Mesothelial cell of epicardium (in vitro differentiated cells): ENCODE results near the gene CCDC117. TPM values are rescaled to one million over a fixed set of nuclear protein-coding genes. Genes with fewer than 3 reads are reported as not detected.
"Not testable (repeated sequence)": the region's sequence is repeated elsewhere in the genome, so short reads cannot be mapped to it uniquely, and the experiment has no call there.

Source experiments
- DNase-seq, 2 experiments: peaks; one replicate each; pipeline ENCODE4 v3.0.0; 2021; ENCODE audit warnings: low spot score in 2 of 2; ENCODE audit not compliant: unreplicated experiment in 2 of 2
- H3K27ac Mint-ChIP-seq: 2 replicates; pipeline ENCODE4 v1.8.0; 2021; ENCODE audit warnings: mixed read lengths
- H3K27me3 Mint-ChIP-seq: 2 replicates; pipeline ENCODE4 v1.8.0; 2021; ENCODE audit warnings: low read depth, mixed read lengths
- H3K36me3 Mint-ChIP-seq: 2 replicates; pipeline ENCODE4 v1.8.0; 2021; ENCODE audit warnings: mixed read lengths
- H3K4me1 Mint-ChIP-seq: 2 replicates; pipeline ENCODE4 v1.8.0; 2021; ENCODE audit warnings: mixed read lengths
- H3K4me3 Mint-ChIP-seq: 2 replicates; pipeline ENCODE4 v1.8.0; 2021; ENCODE audit warnings: mild to moderate bottlenecking, moderate library complexity, mixed read lengths
- H3K9me3 Mint-ChIP-seq: 2 replicates; pipeline ENCODE4 v1.8.0; 2021; ENCODE audit warnings: mixed read lengths
- total RNA-seq: library from RNA; stranded (reverse); gene quantifications from 3 replicates; pipeline ENCODE4 v1.2.1, GENCODE V29; 2021
- TF ChIP-seq, protein P1 (sequence below): fragments of 200-600 bp; sonication (generic); IDR thresholded peaks from one replicate; pipeline ENCODE4 v1.5.0; 2021; ENCODE audit warnings: antibody characterized with exemption; ENCODE audit not compliant: unreplicated experiment

The CCDC117 gene
- total RNA-seq, 1 donor from 2014 or later = 22.8 TPM

DNA sequence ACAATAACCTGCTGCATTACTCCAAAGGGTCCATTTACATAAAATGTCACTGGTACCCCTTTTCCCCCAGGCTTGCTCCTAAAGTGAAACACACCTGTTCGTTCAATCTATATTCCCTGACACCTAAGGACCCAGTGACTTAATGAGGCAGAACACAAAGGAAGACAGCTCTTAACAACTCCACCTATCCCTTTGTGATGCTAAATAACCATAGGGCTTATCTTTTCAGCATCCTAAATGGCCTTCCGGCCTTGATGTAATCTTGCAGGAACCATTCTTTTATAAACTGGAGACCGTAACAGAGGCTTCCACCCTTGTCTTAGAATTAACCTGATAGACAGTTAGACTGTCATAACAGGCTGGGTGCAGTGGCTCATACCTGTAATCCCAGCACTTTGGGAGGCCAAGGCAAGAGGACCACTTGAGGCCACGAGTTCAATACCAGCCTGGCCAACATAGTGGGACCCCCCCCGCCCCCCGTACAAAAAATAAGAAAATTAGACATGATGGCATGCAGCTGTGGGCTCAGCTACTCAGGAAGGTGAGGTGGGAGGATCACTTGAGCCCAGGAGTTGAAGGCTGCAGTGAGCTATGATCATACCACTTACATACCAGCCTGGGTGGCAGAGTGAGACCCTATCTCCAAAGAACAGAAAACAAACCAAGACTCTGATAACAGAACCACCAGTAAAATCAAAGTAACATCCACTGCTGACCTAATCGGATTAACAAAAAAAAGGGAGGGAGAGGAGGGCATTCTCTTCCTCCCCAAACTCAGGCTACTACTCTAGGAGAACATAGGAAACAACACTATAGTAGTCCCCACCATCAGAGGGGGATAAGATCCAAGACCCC lies 36.0 kb upstream of the CCDC117 start:
- Mint-ChIP-seq H3K4me3 (no peak overlapping the region), H3K27ac (no peak overlapping the region)

DNA sequence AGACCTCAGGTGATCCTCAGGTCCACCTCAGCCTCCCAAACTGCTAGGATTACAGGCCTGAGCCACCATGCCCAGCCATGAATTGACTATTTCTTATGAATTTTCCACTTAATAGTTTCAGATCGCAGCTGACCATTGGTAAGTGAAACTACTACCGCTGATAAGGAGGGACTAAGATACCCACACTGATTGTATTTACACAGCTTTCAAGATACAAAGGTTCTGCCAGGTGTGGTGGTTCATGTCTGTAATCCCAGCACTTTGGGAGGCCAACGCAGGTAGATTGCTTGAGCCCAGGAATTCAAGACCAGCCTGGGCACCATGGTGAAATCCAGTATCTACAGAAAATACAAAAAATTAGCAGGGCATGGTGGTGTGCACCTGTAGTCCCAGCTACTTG lies 34.8 kb upstream of the CCDC117 start:
- Mint-ChIP-seq H3K4me3 (no peak overlapping the region), H3K27ac (no peak overlapping the region), H3K4me1 (peaks cover 7% of the 10 kb centered on the region), H3K36me3 (peaks cover 8% of the 10 kb centered on the region), H3K9me3 (no peaks in the 10 kb centered on the region), H3K27me3 (no peaks in the 10 kb centered on the region)
- DNase-seq = no peak
- TF ChIP-seq, protein P1, sequence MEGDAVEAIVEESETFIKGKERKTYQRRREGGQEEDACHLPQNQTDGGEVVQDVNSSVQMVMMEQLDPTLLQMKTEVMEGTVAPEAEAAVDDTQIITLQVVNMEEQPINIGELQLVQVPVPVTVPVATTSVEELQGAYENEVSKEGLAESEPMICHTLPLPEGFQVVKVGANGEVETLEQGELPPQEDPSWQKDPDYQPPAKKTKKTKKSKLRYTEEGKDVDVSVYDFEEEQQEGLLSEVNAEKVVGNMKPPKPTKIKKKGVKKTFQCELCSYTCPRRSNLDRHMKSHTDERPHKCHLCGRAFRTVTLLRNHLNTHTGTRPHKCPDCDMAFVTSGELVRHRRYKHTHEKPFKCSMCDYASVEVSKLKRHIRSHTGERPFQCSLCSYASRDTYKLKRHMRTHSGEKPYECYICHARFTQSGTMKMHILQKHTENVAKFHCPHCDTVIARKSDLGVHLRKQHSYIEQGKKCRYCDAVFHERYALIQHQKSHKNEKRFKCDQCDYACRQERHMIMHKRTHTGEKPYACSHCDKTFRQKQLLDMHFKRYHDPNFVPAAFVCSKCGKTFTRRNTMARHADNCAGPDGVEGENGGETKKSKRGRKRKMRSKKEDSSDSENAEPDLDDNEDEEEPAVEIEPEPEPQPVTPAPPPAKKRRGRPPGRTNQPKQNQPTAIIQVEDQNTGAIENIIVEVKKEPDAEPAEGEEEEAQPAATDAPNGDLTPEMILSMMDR = no peak

More for the DNA sequence above, 36.0 kb upstream of the CCDC117 start:
- DNase-seq = no peak
- H3K27me3 Mint-ChIP-seq = no peaks in the 10 kb centered on the region
- peaks cover 2% of the 10 kb centered on the region for H3K4me1 Mint-ChIP-seq
- TF ChIP-seq, protein P1 = no peak
- peaks cover 8% of the 10 kb centered on the region for H3K36me3 Mint-ChIP-seq
- no peaks in the 10 kb centered on the region for H3K9me3 Mint-ChIP-seq

DNA sequence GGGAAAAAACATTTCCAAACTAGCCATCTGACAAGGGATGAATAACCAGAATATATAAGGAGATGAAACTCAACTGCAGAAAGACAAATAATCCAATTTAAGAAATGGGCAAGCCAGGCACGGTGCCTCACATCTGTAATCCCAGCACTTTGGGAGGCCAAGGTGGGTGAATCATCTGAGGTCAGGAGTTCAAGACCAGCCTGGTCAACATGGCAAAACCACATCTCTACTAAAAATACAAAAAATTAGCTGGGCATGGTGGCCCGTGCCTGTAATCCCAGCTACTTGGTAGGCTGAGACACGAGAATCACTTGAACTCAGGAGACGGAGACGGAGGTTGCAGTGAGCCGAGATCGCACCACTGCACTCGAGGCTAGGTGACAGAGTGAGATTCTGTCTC lies 33.6 kb upstream of the CCDC117 start:
- not testable (repeated sequence) for H3K36me3 Mint-ChIP-seq, H3K27ac Mint-ChIP-seq, DNase-seq, H3K4me3 Mint-ChIP-seq, H3K9me3 Mint-ChIP-seq, H3K27me3 Mint-ChIP-seq
- peaks cover 18% of the 10 kb centered on the region for H3K4me1 Mint-ChIP-seq

DNA sequence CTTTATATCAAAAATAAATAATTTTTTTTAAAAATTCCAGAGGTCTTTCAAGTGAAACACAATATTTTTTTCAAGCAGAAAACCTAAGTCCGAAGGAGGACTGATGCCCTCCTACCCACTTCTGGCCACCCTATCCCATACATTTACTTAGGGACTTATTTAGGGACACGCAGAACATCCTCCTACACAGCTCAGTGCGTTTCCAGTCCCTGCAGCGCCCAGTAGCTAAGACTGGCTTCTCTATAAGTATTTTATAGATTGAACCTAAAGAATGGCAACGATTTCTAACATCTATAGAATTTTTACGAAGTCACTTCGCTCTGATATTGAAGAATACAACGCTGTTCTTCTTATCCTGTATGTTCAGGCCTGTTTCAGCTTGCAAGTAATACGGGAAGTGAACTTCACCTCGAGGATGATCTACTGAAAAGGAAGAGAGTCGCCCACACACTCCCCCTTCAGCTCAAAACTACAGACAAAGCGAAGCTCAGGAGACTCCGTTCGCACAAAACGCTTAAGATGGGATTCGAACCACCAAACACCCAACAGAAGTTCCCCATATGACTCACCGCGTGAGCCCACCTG lies 31.2 kb upstream of the CCDC117 start:
- no peak for DNase-seq
- peak overlapping the region; percentile 91 for H3K27ac Mint-ChIP-seq
- H3K36me3 Mint-ChIP-seq = peaks cover 11% of the 10 kb centered on the region
- peaks cover 18% of the 10 kb centered on the region for H3K4me1 Mint-ChIP-seq
- H3K4me3 Mint-ChIP-seq = peak overlapping the region; percentile 79
- TF ChIP-seq, protein P1 = no peak
- no peaks in the 10 kb centered on the region for H3K9me3 Mint-ChIP-seq
- H3K27me3 Mint-ChIP-seq = no peaks in the 10 kb centered on the region

DNA sequence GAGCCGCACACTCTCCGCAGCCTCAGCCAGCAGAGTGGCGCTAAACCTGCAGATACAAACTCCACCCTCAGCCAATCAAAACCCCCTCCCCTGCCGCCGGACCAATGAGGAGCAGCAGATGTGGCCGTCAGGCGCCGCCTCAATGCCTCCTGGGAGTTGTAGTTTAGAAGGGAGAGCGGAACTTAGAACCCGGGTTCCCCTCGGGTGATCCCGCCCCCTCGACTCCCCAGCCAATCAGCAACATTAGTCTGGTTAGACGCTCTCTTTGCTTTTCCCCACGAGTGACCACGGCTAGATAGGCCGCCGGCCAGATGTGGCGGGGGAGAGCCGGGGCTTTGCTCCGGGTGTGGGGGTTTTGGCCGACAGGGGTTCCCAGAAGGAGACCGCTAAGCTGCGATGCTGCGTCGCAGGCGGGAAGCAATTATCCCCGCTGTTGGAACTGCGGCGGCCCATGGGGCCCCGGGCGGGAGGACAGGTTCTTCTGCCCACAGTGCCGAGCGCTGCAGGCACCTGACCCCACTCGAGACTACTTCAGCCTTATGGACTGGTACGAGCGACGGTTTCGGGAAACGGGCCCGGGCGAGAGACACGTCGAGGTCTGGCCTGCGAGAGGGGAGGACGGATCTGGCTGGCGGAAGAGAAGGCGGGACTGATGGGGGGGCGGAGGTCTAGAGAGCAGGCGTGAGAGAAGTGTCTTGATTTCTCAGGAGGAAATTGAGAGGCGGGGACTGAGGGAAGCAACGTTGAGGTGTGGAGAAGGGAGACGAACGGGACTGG lies 30.5 kb upstream of the CCDC117 start, which contains the start of the genes CHEK2 and HSCB:
TSS of gene CHEK2 (minus strand) at position 36 of the 777 bp plus-strand sequence. CDS start 7,099 bp downstream, outside the sequence.
TSS of gene HSCB (plus strand) at position 255 of the 777 bp plus-strand sequence. CDS start at position 312, 57 bp downstream.
- TF ChIP-seq, protein P1 = no peak
- DNase-seq = peak; percentile 95
- Mint-ChIP-seq H3K27me3 (no peaks in the 10 kb centered on the region), H3K9me3 (no peaks in the 10 kb centered on the region), H3K4me3 (peak within 1 kb of the TSS; percentile 79), H3K4me1 (peaks cover 18% of the 10 kb centered on the region), H3K36me3 (peaks cover 14% of the 10 kb centered on the region), H3K27ac (peak within 1 kb of the TSS; percentile 91)
